GM21447 (cell line): Measurements from ENCODE around the gene LMTK3.

Experiments
- ATAC-seq: cut with Tn5 transposase; IDR thresholded peaks from one replicate; pipeline ENCODE4 v1.9.1; 2021; ENCODE audit not compliant: unreplicated experiment

LMTK3 gene

GRCh38 chr19:48475369-48476068 is 36.1 kb downstream of the LMTK3 start:
- ATAC-seq: no peak

DNA sequence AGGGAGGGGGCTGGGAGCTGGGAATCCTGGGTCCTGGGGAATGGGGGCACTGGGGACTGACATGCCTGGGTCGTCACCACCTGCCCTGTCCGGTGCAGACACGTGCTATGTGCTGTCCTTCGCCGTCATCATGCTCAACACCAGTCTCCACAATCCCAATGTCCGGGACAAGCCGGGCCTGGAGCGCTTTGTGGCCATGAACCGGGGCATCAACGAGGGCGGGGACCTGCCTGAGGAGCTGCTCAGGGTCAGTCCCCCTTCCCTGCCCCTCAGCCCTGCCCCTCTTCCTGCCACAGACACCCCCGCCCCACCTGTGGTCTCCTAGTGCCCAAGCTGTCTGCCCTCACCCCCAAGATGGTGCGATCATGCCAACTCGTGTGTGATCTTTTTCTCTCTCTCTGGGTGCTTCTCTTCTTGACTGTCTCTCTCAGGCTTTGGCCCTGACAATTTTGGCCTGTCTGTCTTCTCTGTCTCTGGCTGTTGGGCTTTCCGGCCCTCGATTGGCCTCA is 37.5 kb downstream of the LMTK3 start:
- no peak for ATAC-seq

- no peak for ATAC-seq
Measured at GRCh38 chr19:48473161-48473966, 38.3 kb downstream of the LMTK3 start.

DNA sequence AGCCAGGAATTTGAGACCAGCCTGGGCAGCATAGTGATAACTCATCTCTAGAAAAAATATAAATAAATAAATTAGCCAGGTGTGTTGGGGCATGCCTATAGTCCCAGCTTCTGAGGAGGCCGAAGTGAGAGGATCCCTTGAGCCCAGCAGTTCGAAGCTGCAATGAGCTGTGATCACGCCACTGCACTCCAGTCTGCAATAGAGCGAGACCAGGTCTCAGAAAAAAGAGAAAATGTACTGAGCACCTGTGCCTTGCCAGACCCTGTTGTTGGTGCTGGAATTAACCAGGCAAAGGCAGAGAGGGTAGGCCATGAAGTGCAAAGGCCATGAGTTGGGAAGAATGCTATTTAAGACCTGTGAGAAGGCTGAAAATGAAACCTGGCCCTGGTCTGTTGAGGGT is 39.8 kb downstream of the LMTK3 start:
- ATAC-seq: no peak

DNA sequence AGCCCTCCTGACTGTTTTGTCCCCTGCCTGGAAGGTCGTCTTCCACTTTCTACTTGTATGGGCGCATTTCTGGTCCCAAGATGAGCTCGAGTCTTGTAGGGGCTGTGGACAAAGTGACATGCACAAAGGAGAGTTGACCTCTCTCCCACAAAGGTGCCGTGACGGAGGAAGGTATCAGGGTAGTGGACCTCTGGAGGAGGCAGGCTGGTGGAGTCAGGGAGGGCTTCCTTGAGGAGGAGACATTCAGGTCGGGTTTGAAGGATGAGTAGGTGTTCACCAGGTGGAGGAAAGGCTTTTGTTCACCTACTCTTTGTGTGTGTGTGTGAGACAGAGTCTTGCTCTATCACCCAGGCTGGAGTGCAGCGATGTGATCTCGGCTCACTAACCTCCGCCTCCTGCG is 40.8 kb downstream of the LMTK3 start:
- ATAC-seq: no peak

DNA sequence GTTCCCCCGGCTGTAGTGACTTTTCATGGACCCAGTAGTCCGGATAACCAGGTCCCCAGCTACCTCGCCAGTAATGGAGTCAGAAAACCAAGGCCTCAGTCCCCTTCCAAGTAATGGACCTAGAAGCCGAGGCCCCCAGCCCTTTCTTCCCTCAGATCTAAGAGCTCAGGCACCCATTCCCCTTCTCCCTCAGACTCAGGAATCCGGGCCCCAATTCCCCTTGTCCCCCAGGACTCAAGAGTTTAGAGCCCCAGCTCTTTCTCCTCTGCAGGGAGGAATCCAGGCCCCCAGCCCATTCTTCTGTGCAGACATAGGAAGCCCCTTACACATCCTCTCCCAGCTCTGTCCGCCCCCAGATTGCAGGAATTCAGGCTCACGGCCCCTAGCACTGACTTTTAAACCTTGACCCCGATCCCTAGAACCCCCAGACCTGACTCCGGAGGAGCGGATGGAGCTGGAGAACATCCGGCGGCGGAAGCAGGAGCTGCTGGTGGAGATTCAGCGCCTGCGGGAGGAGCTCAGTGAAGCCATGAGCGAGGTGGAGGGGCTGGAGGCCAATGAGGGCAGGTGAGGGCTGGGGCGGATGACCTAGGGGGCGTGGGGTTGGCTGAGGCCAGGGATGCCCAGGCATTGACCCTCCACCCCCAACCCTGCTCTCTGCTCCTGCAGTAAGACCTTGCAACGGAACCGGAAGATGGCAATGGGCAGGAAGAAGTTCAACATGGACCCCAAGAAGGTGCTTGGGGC is 41.5 kb downstream of the LMTK3 start:
- no peak for ATAC-seq

DNA sequence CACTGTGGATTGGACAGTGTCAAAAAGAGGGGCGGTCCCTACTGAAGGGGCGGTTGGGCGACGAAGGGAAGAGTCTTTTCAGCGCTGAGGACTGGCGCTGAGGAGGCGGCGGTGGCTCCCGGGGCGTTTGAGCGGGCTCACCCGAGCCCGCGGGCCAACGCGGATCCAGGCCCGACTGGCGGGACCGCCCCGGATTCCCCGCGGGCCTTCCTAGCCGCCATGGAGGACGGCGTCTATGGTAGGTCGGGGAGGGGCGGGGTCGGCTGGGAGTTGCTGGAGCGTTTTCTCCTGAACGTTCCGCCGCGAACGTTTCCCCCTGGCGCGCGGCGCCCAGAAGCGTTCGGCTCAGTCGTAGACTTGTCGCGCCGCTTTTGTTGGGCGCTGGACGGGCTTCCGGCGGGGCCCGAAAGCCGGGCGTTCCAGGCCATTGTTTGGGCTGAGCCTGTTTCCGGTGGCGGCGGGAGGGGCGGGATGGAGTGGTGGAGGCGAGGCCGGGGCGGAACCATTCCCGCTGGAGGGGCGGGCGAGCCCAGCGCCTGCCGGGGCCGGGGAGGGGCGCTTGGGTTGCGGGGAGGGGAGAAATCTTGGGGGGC is 42.2 kb downstream of the LMTK3 start, which contains the start of gene CYTH2:
CYTH2 (plus strand) TSS at position 81 of the 593 bp plus-strand sequence; CDS start at position 220, 139 bp downstream.
- peak; percentile 21 for ATAC-seq

- ATAC-seq: peak; percentile 91
Measured at GRCh38 chr19:48468772-48469288, 42.8 kb downstream of the LMTK3 start.

- ATAC-seq: no peak
Measured at GRCh38 chr19:48466561-48467325, 44.9 kb downstream of the LMTK3 start.

- ATAC-seq: no peak
Measured at GRCh38 chr19:48465215-48465614, 46.4 kb downstream of the LMTK3 start.

- ATAC-seq: no peak
Measured at GRCh38 chr19:48461982-48462655, 49.5 kb downstream of the LMTK3 start.

DNA sequence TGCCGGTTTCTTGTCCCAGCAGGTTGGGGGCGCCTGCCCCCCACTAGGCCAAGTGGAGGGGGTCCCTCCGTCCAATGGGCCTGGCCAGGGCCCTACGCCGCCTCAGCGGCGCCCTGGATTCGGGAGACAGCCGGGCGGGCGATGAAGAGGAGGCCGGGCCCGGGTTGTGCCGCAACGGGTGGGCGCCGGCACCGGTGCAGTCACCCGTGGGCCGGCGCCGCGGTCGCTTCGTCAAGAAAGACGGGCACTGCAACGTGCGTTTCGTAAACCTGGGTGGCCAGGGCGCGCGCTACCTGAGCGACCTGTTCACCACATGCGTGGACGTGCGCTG is 50.0 kb downstream of the LMTK3 start:
- no peak for ATAC-seq

GRCh38 chr19:48458016-48458415 is 53.6 kb downstream of the LMTK3 start:
- ATAC-seq: no peak

GRCh38 chr19:48456864-48457263 is 54.8 kb downstream of the LMTK3 start:
- no peak for ATAC-seq

GRCh38 chr19:48455908-48456562 is 55.6 kb downstream of the LMTK3 start:
- no peak for ATAC-seq

- ATAC-seq: no peak
Measured at GRCh38 chr19:48455171-48455907, 56.3 kb downstream of the LMTK3 start, which contains the start of gene KCNJ14. Gene KCNJ14 (plus strand): TSS chr19:48455574. CDS start chr19:48461725, 6,151 bp downstream.

GRCh38 chr19:48454150-48454730 is 57.4 kb downstream of the LMTK3 start:
- no peak for ATAC-seq
